HepG2 (cell line): ENCODE results near the gene ZBTB20. TPM values are rescaled to one million over a fixed set of nuclear protein-coding genes. Genes with fewer than 3 reads are reported as not detected.

ENCODE experiments used
- ATAC-seq: fragments of 200-7000 bp; cut with Tn5 transposase; 3 replicates; pipeline ENCODE4 v1.9.1; 2020; ENCODE audit warnings: mild to moderate bottlenecking, moderate library complexity
- BruUV-seq: library from RNA; stranded (reverse); fragments of 400-500 nt; replicated peaks from 2 replicates; lab custom pipeline; 2021; lab: Mats Ljungman, UMichigan
- CTCF ChIA-PET: fragments of 300-600 bp; formaldehyde crosslinking; extraction: SDS; loops from one replicate; lab custom pipeline; 2021; ENCODE audit warnings: low total read pairs, inconsistent platforms, low intra/inter-chr PET ratio; lab: Yijun Ruan, JAX
- POLR2A ChIA-PET: fragments of 350-600 bp; sonication (Branson Sonifier 250); formaldehyde crosslinking; loops from one replicate; lab custom pipeline; 2020; ENCODE audit warnings: antibody characterized with exemption, inconsistent platforms; lab: Yijun Ruan, JAX
- DNase-seq: peaks from one replicate; pipeline ENCODE4 v3.0.0-alpha.2; 2015; ENCODE audit warnings: low spot score
- FAIRE-seq: peaks from 3 replicates; lab custom pipeline; 2011; peaks lifted over from hg19 to GRCh38; lab: Jason Lieb, UNC
- H2AFZ ChIP-seq: one replicate; pipeline ENCODE4 v1.6.1; 2011; ENCODE audit warnings: low read length, inconsistent platforms
- H3K27ac ChIP-seq: fragments of 300-600 bp; 3 replicates; pipeline ENCODE4 v1.8.0; 2011; ENCODE audit warnings: mixed run types, mild to moderate bottlenecking, mixed read lengths, low read length, inconsistent platforms; ENCODE audit not compliant: insufficient read depth; ENCODE audit errors: extremely low read length
- H3K27me3 ChIP-seq, 2 experiments: fragments of 200-600 bp in 1 of 2; 2 replicates in 1 of 2; 3 replicates in 1 of 2; pipeline versions ENCODE4 v1.6.0 to v1.8.0; 2011; ENCODE audit warnings: low read length in 2 of 2, mild to moderate bottlenecking in 2 of 2, moderate library complexity in 2 of 2, inconsistent platforms in 1 of 2; ENCODE audit not compliant: insufficient read depth in 2 of 2, control insufficient read depth in 1 of 2
- H3K36me3 ChIP-seq, 2 experiments: fragments of 200-600 bp in 1 of 2; replicated peaks in 1 of 2; 2 replicates in 1 of 2; 3 replicates in 1 of 2; pipeline versions ENCODE4 v1.5.1 to v1.8.0; 2011; ENCODE audit warnings: low read length in 2 of 2, inconsistent platforms in 1 of 2; ENCODE audit not compliant: insufficient read depth in 2 of 2, control insufficient read depth in 1 of 2
- H3K4me1 ChIP-seq: 2 replicates; pipeline ENCODE4 v1.5.1; 2012; ENCODE audit warnings: low read length, inconsistent platforms; ENCODE audit not compliant: insufficient read depth
- H3K4me2 ChIP-seq: 2 replicates; pipeline ENCODE4 v1.6.0; 2011; ENCODE audit warnings: low read depth, low read length, inconsistent platforms
- H3K4me3 ChIP-seq, 3 experiments: fragments of 200-600 bp in 1 of 3; sonication (generic), shearing (Covaris generic) in 1 of 3; replicated peaks in 1 of 3; 2 replicates each; pipeline ENCODE4 v1.5.1; 2011 to 2016; ENCODE audit warnings: low read length in 3 of 3, inconsistent platforms in 2 of 3, low read depth in 2 of 3, mild to moderate bottlenecking in 2 of 3, control low read depth in 1 of 3, mixed read lengths in 1 of 3; ENCODE audit not compliant: insufficient read depth in 1 of 3
- H3K79me2 ChIP-seq: one replicate; pipeline ENCODE4 v1.6.1; 2011; ENCODE audit warnings: low read length, inconsistent platforms; ENCODE audit not compliant: insufficient read depth
- H3K9ac ChIP-seq: 2 replicates; pipeline ENCODE4 v1.6.0; 2011; ENCODE audit warnings: mild to moderate bottlenecking, low read depth, low read length, inconsistent platforms; ENCODE audit not compliant: insufficient read depth
- H3K9me3 ChIP-seq: 2 replicates; pipeline ENCODE4 v1.5.1; 2012; ENCODE audit warnings: mild to moderate bottlenecking, low read length
- H4K20me1 ChIP-seq: 2 replicates; pipeline ENCODE4 v1.6.0; 2011; ENCODE audit warnings: inconsistent platforms, mild to moderate bottlenecking, low read length, moderate library complexity; ENCODE audit not compliant: insufficient read depth
- AGO1 ChIP-seq: fragments of 200-400 bp; formaldehyde crosslinking; IDR thresholded peaks from 2 replicates; pipeline ENCODE4 v1.6.1; 2017; ENCODE audit warnings: mild to moderate bottlenecking, low read depth, low read length, moderate library complexity; ENCODE audit not compliant: poor library complexity, severe bottlenecking
- AHR ChIP-seq: IDR thresholded peaks from 2 replicates; pipeline ENCODE4 v1.6.1; 2018; ENCODE audit warnings: missing genetic modification reagents, missing compliant biosample characterization
- CSRNP1 ChIP-seq: sonication (generic); formaldehyde crosslinking; IDR thresholded peaks from 2 replicates; pipeline ENCODE4 v1.8.1; 2023; ENCODE audit warnings: mild to moderate bottlenecking, missing genetic modification reagents
- DBP ChIP-seq: sonication (generic); formaldehyde crosslinking; IDR thresholded peaks from 2 replicates; pipeline ENCODE4 v1.4.0; 2020; ENCODE audit warnings: missing genetic modification reagents; ENCODE audit errors: not compliant biosample characterization
- DMTF1 ChIP-seq: sonication (generic); formaldehyde crosslinking; IDR thresholded peaks from 2 replicates; pipeline ENCODE4 v1.4.0; 2020; ENCODE audit warnings: mild to moderate bottlenecking, missing genetic modification reagents
- FLYWCH1 ChIP-seq: sonication (generic); formaldehyde crosslinking; IDR thresholded peaks from 2 replicates; pipeline ENCODE4 v1.8.1; 2023; ENCODE audit warnings: mild to moderate bottlenecking, missing genetic modification reagents
- GABPA ChIP-seq, 2 experiments: IDR thresholded peaks; 2 replicates each; pipeline ENCODE4 v1.6.1; 2011 to 2016; ENCODE audit warnings: low read depth in 2 of 2, low read length in 1 of 2, missing biosample characterization in 1 of 2, missing genetic modification characterization in 1 of 2
- HIC2 ChIP-seq: sonication (generic); formaldehyde crosslinking; IDR thresholded peaks from 2 replicates; pipeline ENCODE4 v1.9.0; 2022; ENCODE audit warnings: low read depth, missing genetic modification reagents
- HMGA1 ChIP-seq: sonication (generic); formaldehyde crosslinking; conservative IDR thresholded peaks from 2 replicates; pipeline ENCODE4 v1.4.0; 2020; ENCODE audit warnings: missing genetic modification reagents
- MEIS1 ChIP-seq: sonication (generic); formaldehyde crosslinking; IDR thresholded peaks from 2 replicates; pipeline ENCODE4 v1.9.0; 2021; ENCODE audit warnings: mild to moderate bottlenecking, missing genetic modification reagents, moderate library complexity, borderline replicate concordance
- NONO ChIP-seq, 2 experiments: fragments of 450-650 bp in 1 of 2; sonication (generic) in 1 of 2; formaldehyde crosslinking in 1 of 2; IDR thresholded peaks in 1 of 2; conservative IDR thresholded peaks in 1 of 2; 2 replicates each; pipeline versions ENCODE4 v1.6.1 to v1.8.0; 2017 to 2022; ENCODE audit warnings: mild to moderate bottlenecking in 1 of 2, missing genetic modification reagents in 1 of 2, moderate library complexity in 1 of 2
- ONECUT2 ChIP-seq: sonication (generic); formaldehyde crosslinking; IDR thresholded peaks from 2 replicates; pipeline ENCODE4 v1.4.0; 2020; ENCODE audit warnings: missing genetic modification reagents
- ZBTB43 ChIP-seq: sonication (generic); formaldehyde crosslinking; conservative IDR thresholded peaks from 2 replicates; pipeline ENCODE4 v1.4.0; 2020; ENCODE audit warnings: missing genetic modification reagents
- ZNF441 ChIP-seq: sonication (generic); formaldehyde crosslinking; IDR thresholded peaks from 2 replicates; pipeline ENCODE4 v1.7.0; 2021; ENCODE audit warnings: missing genetic modification reagents, borderline replicate concordance
- ZNF546 ChIP-seq: sonication (generic); formaldehyde crosslinking; conservative IDR thresholded peaks from 2 replicates; pipeline ENCODE4 v1.8.1; 2023; ENCODE audit warnings: mild to moderate bottlenecking, missing genetic modification reagents
- ZNF572 ChIP-seq: sonication (generic); formaldehyde crosslinking; IDR thresholded peaks from 2 replicates; pipeline ENCODE4 v1.5.1; 2020; ENCODE audit warnings: mild to moderate bottlenecking, missing genetic modification reagents
- ZNF883 ChIP-seq: sonication (generic); formaldehyde crosslinking; IDR thresholded peaks from 2 replicates; pipeline ENCODE4 v1.5.1; 2020; ENCODE audit warnings: mild to moderate bottlenecking, missing genetic modification reagents; ENCODE audit errors: not compliant biosample characterization
- WGBS: methylation state at CpG from one replicate; pipeline ENCODE4 v1.1.6; 2017; ENCODE audit warnings: low lambda C conversion rate; 5-methylcytosine and 5-hydroxymethylcytosine counted together
- in situ Hi-C: cut with HindIII; loops from 2 replicates; pipeline ENCODE4 v1.10.0; 2017; ENCODE audit warnings: low pct_unique_long_range_greater_than_20kb; ENCODE audit not compliant: extremely low pct_ligation_motif_present
- intact Hi-C: fragments of 100-400 bp; cut with micrococcal nuclease; formaldehyde crosslinking; loops from one replicate; pipeline ENCODE4 v1.10.0; 2022; ENCODE audit not compliant: unreplicated experiment
- polyA plus RNA-seq, 8 experiments: library from polyadenylated mRNA; depleted of rRNA in 3 of 8; stranded (reverse) in 7 of 8; unstranded in 1 of 8; fragments of >200 nt; fragmentation: Illumina TruSeq in 4 of 8; extraction: Trizol in 4 of 8; gene quantifications; 2 replicates each; pipeline versions ENCODE4 v1.2.1 to v1.2.3, GENCODE V29; 2011 to 2016; ENCODE audit warnings: low read depth in 4 of 8, missing spikeins in 1 of 8, mixed read lengths in 1 of 8; ENCODE audit not compliant: insufficient read depth in 1 of 8
- total RNA-seq, 5 experiments: library from RNA; depleted of rRNA; stranded (reverse); fragments of >200 nt; fragmentation: Illumina TruSeq; extraction: Trizol; gene quantifications; 2 replicates each; pipeline ENCODE4 v1.2.3, GENCODE V29; 2016; ENCODE audit warnings: low read depth in 1 of 5

The ZBTB20 gene
- total and polyA plus RNA-seq, 2 of the 13 experiments (the other 11 are each of a cell fraction or from before 2014, with no cell fraction given) = 1.9 to 8.8 TPM

GRCh38 chr3:114985776-114986175, 161.3 kb downstream of the ZBTB20 start:
- Histone ChIP-seq H3K4me1 (no peaks in the 10 kb centered on the region), H4K20me1 (no peaks in the 10 kb centered on the region), H3K4me2 (no peak overlapping the region), H3K9ac (no peak overlapping the region), H3K27ac (no peak overlapping the region), H3K9me3 (no peaks in the 10 kb centered on the region), H3K79me2 (no peaks in the 10 kb centered on the region), H3K36me3 (no peaks in the 10 kb centered on the region), H3K27me3 (no peaks in the 10 kb centered on the region), H3K4me3 (no peak overlapping the region), H2AFZ (no peak overlapping the region)
- 58% methylated on average over 1 of the region's 1 CpG for WGBS
- BruUV-seq = no TSS peak
- in situ Hi-C loops = no loop called here
- intact Hi-C loops = no loop called here
- ATAC-seq (no peak), DNase-seq (no peak), FAIRE-seq (no peak)
- ChIA-PET POLR2A (no interaction called here), CTCF (no interaction called here)
- no peak for TF ChIP-seq HIC2 (CRISPR knock-in tag)
- no peak for TF ChIP-seq ONECUT2
- TF ChIP-seq HMGA1 (CRISPR knock-in tag) = no peak
- no peak for TF ChIP-seq NONO (IDR thresholded peaks at IDR 0.05)
- no peak for TF ChIP-seq NONO (CRISPR knock-in tag; conservative IDR thresholded peaks at IDR 0.05)
- no peak for TF ChIP-seq GABPA (IDR thresholded peaks at IDR 0.05; ENCODE audit: low read depth, low read length)
- TF ChIP-seq GABPA (CRISPR knock-in tag; IDR thresholded peaks at IDR 0.05; ENCODE audit: low read depth) = no peak
- TF ChIP-seq ZBTB43 (CRISPR knock-in tag) = no peak
- no peak for TF ChIP-seq CSRNP1 (CRISPR knock-in tag)
- TF ChIP-seq ZNF572 (CRISPR knock-in tag) = no peak
- TF ChIP-seq AGO1 = no peak
- TF ChIP-seq ZNF883 (CRISPR knock-in tag) = no peak
- TF ChIP-seq DBP (CRISPR knock-in tag) = no peak
- TF ChIP-seq DMTF1 = no peak
- TF ChIP-seq FLYWCH1 (CRISPR knock-in tag) = no peak
- no peak for TF ChIP-seq ZNF546 (CRISPR knock-in tag)
- TF ChIP-seq MEIS1 = no peak
- TF ChIP-seq AHR (CRISPR knock-in tag) = no peak
- TF ChIP-seq ZNF441 (CRISPR knock-in tag) = no peak
